Tibial artery (tissue), 4 donors: ENCODE results near the gene USO1.

Experiments
- DNase-seq, 2 donors: peaks; one replicate each; pipeline ENCODE4 v3.0.0-alpha.2; 2019
- H3K27ac ChIP-seq, 2 donors: fragments of 200-600 bp; sonication (generic) in 1 of 2; 1 replicate in 1 of 2; 2 replicates in 1 of 2; pipeline ENCODE4 v1.5.1; 2018 to 2019; ENCODE audit warnings: mild to moderate bottlenecking in 1 of 2
- H3K27me3 ChIP-seq, 2 donors: fragments of 200-600 bp; sonication (generic) in 1 of 2; one replicate each; pipeline versions ENCODE4 v1.5.1 to v1.6.0; 2016 to 2019
- H3K36me3 ChIP-seq, 3 donors: fragments of 200-600 bp; sonication (generic) in 2 of 3; one replicate each; pipeline ENCODE4 v1.5.1; 2016 to 2019; ENCODE audit warnings: mild to moderate bottlenecking in 2 of 3
- H3K4me1 ChIP-seq, 4 donors: fragments of 200-600 bp; sonication (generic) in 2 of 4; 1 replicate in 3 of 4; 2 replicates in 1 of 4; pipeline ENCODE4 v1.5.1; 2016 to 2019
- H3K4me3 ChIP-seq, 2 donors: fragments of 200-600 bp; sonication (generic) in 1 of 2; 1 replicate in 1 of 2; 2 replicates in 1 of 2; pipeline ENCODE4 v1.5.1; 2018 to 2019; ENCODE audit warnings: mild to moderate bottlenecking in 2 of 2
- H3K9me3 ChIP-seq, 3 donors: fragments of 200-600 bp; sonication (generic) in 1 of 3; one replicate each; pipeline ENCODE4 v1.5.1; 2016 to 2019
- CTCF ChIP-seq, 2 experiments: fragments of 200-600 bp in 1 of 2; fragments of 450-650 bp in 1 of 2; IDR thresholded peaks; one replicate each; pipeline ENCODE4 v1.5.1; 2017 to 2019; ENCODE audit warnings: antibody characterized with exemption in 2 of 2, mild to moderate bottlenecking in 1 of 2, moderate library complexity in 1 of 2
- intact Hi-C: fragments of 100-400 bp; cut with DNase I; formaldehyde crosslinking; loops from one replicate; pipeline ENCODE4 v1.15.0; 2023; ENCODE audit warnings: low total_unique reads

The USO1 gene

DNA sequence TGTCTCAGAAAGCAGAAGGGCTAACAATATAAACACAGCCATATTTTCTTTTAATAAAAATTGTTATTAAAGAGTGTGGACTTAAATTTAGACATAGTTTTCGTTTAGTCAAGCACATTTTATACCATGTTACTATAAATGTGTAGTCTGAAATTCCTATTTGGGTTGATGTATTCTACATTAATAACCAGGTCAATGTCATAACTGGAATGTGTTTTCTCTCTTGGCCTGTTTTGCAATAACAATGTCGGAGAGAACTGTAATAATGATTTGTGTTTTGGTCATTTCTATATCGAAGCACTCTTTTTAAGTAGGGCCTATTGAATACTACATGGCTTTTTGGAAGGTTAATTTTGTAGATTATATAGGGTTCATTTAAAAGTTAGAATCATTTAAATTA is 5.5 kb downstream of the USO1 start:
- Histone ChIP-seq H3K4me1 (peaks cover 5 to 53% (median 24%) of the 10 kb centered on the region in 4 donors), H3K9me3 (no peaks in the 10 kb centered on the region), H3K36me3 (no peaks in the 10 kb centered on the region), H3K27me3 (no peaks in the 10 kb centered on the region), H3K27ac (peak overlapping the region; percentile 94 to 98), H3K4me3 (peak overlapping the region; percentile 13 to 30)
- no peak for TF ChIP-seq CTCF (IDR thresholded peaks at IDR 0.05)
- intact Hi-C loops = no loop called here
- DNase-seq = no peak

DNA sequence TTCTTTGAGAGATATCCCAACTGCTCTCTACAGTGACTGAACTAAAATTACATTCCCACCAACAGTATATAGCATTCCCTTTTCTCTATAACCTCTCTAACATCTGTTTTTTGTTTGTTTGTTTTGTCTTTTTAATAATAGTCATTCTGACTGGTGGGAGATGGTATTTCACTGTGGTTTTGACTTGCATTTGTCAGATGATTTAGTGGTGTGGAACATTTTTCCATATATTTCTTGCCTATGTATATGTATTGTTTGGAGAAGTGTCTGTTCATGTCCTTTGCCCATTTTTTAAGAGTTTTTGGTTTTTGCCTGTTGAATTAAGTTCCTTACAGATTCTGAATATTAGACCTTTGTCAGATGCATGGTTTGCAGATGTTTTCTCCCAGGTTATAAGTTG is 9.0 kb downstream of the USO1 start:
- intact Hi-C loops = no loop called here
- Histone ChIP-seq H3K27me3 (no peaks in the 10 kb centered on the region), H3K9me3 (no peaks in the 10 kb centered on the region), H3K4me1 (peaks cover 0 to 51% (median 19%) of the 10 kb centered on the region in 4 donors), H3K36me3 (no peaks in the 10 kb centered on the region), H3K4me3 (no peak overlapping the region), H3K27ac (no peak overlapping the region)
- no peak for DNase-seq
- TF ChIP-seq CTCF (IDR thresholded peaks at IDR 0.05) = no peak

DNA sequence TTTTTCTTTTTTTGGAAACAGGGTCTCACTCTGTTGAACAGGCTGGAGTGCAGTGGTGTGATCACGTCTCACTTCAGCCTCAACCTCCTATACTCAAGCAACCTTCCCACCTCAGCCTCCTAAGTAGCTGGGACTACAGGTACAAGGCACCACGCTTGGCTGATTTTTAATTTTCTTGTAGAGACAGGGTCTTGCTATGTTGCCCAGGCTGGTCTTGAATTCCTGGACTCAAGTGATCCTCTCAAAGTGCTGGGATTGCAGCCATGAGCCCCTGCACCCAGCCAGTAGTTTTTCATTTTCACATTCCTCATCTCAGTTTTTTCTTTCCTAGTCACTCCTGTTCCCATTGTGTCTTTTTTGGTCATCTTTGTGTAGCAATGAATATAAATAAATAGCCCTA is 11.1 kb downstream of the USO1 start:
- no peak overlapping the region for H3K27ac ChIP-seq
- H3K4me3 ChIP-seq = no peak overlapping the region
- no peaks in the 10 kb centered on the region for H3K9me3 ChIP-seq
- intact Hi-C loops = no loop called here
- peaks cover 0 to 4% (median 0%) of the 10 kb centered on the region in 3 donors for H3K36me3 ChIP-seq
- DNase-seq = no peak
- H3K27me3 ChIP-seq = no peaks in the 10 kb centered on the region
- no peak for TF ChIP-seq CTCF (IDR thresholded peaks at IDR 0.05)
- H3K4me1 ChIP-seq = peaks cover 0 to 30% (median 14%) of the 10 kb centered on the region in 4 donors

GRCh38 chr4:75736862-75737261 is 12.5 kb downstream of the USO1 start:
- Histone ChIP-seq H3K27ac (no peak overlapping the region), H3K4me1 (peaks cover 0 to 21% (median 10%) of the 10 kb centered on the region in 4 donors), H3K27me3 (no peaks in the 10 kb centered on the region), H3K36me3 (peaks cover 0 to 4% (median 0%) of the 10 kb centered on the region in 3 donors), H3K9me3 (no peaks in the 10 kb centered on the region), H3K4me3 (no peak overlapping the region)
- TF ChIP-seq CTCF (IDR thresholded peaks at IDR 0.05) = no peak
- intact Hi-C loops = no loop called here
- DNase-seq = no peak

GRCh38 chr4:75737398-75737797 is 13.0 kb downstream of the USO1 start:
- Histone ChIP-seq H3K27me3 (no peaks in the 10 kb centered on the region), H3K36me3 (peaks cover 0 to 4% (median 0%) of the 10 kb centered on the region in 3 donors), H3K9me3 (no peaks in the 10 kb centered on the region), H3K27ac (no peak overlapping the region), H3K4me3 (no peak overlapping the region), H3K4me1 (peaks cover 0 to 21% (median 10%) of the 10 kb centered on the region in 4 donors)
- intact Hi-C loops = no loop called here
- no peak for DNase-seq
- TF ChIP-seq CTCF (IDR thresholded peaks at IDR 0.05) = no peak

DNA sequence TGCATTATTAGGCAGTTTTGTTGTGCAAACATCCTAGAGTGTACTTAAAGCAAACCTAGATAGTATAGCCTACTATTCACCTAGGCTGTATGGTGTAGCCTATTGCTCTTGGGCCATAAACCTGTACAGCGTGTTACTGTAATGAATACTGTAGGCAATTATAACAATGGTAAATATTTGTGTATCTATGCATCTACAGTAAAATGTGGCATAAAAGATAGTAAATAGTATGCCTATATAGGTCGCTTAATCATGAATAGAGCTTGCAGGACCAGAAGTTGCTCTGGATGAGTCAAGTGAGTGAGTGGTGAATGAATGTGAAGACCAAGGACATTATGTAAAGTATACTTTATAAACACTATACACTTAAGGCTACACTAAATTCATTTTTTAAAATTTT is 16.6 kb downstream of the USO1 start:
- Histone ChIP-seq H3K4me3 (no peak overlapping the region), H3K27ac (no peak overlapping the region), H3K27me3 (no peaks in the 10 kb centered on the region), H3K4me1 (peaks cover 0 to 35% (median 18%) of the 10 kb centered on the region in 4 donors), H3K9me3 (no peaks in the 10 kb centered on the region), H3K36me3 (peaks cover 0 to 4% (median 0%) of the 10 kb centered on the region in 3 donors)
- no peak for TF ChIP-seq CTCF (IDR thresholded peaks at IDR 0.05)
- no peak for DNase-seq
- intact Hi-C loops = no loop called here
